HTERT RPE-1 (cell line): ENCODE measurements around the gene KHNYN.
"Not testable (repeated sequence)": the region's sequence is repeated elsewhere in the genome, so short reads cannot be mapped to it uniquely, and the experiment has no call there.

Source experiments
- in situ Hi-C: fragments of 300-500 bp; cut with MboI; formaldehyde crosslinking; loops from 4 replicates; pipeline ENCODE4 v1.14.3; 2020; ENCODE audit warnings: low sequenced_read_pairs

The KHNYN gene

DNA sequence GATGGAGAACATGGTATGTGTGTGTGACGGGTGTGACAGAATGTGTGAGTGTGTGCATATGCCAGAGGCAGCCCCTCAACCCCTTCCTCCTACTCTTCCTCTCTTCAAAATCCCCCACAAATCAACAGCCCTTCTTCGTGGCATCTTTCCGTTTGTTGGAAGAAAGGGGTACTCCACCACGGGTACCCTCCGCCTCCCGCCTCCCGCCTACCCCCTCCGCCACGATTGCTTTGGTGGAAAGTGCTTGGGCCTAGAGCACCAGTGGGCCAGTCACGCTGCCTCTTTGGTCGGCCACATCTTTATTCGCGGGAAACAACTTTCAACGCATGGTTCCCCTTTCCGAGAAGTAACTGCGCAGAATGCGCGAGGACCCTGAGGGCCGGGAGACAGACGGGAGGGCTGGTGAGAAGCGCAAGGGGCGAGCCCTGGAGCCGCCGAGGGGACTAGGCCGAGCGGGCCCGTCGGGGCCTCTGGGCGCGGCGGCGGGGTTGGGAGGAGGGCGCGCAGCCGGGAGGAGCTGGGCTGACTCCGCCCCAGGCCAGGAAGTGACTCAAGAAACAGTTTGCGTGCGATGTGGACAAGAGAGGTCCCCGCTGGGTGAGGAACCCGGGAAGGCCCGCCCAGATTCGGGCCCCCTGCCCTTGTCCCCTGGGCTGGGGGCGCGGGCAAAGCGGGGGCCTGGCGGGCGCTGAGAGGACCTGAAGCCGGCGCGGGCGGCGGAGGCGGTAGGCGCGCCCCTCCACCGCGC is at the start of gene KHNYN, which contains the start of gene CBLN3:
Gene KHNYN (plus strand): TSS at position 560 of the 748 bp plus-strand sequence. CDS start 777 bp downstream, outside the sequence.
Gene CBLN3 (minus strand): TSS at position 274 of the 748 bp plus-strand sequence. CDS start 614 bp downstream, outside the sequence.
- in situ Hi-C loops, result no loop called here

DNA sequence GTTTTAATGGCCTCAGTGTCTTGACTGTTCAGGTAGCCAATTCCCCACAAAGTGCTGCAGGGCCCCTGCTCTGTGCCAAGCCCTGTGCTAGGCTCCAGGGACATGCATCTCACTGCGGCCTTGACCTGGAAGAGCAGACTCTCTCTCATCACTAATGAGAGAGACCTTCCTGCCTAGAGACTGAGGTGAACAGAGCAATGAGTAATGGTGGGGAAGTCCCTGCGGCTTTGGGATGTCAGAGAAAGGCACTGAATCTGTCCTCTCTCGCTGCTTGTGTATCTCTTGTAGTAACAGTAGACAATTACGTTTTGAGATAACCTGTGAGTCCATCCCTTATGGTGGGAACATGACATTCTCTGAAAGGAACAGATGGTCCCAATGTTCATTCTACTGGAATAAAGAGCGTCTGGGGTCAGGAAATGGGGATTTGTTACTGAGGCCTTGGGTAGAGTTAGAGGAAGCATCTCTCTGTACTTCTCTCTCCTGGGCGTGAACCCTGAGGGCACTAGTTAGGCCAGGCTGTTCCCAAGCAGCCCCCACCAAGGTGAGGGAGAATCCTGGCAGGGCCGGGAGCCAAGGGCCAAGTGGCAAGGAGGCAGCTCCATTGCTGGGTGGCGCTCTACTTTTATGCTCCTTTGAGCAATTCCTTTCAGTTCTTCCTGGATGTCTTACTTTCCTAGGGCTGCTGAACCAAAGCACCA is 48.2 kb upstream of the KHNYN start:
- in situ Hi-C loops, result no loop called here

DNA sequence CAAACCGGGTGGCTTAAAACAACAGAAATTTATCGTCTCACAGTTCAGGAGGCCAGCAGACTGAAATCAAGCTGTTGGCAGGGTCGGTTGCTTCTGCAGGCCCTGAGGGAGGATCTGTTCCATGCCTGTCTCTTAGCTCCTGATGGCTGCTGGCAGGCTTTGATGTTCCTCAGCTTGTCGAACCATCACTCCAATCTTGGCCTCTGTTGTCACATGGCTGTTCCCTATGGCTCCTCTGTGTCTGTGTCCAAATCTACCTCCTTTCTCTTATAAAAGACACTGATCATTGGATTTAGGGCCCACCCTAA is 47.7 kb upstream of the KHNYN start:
- in situ Hi-C loops, result no loop called here

DNA sequence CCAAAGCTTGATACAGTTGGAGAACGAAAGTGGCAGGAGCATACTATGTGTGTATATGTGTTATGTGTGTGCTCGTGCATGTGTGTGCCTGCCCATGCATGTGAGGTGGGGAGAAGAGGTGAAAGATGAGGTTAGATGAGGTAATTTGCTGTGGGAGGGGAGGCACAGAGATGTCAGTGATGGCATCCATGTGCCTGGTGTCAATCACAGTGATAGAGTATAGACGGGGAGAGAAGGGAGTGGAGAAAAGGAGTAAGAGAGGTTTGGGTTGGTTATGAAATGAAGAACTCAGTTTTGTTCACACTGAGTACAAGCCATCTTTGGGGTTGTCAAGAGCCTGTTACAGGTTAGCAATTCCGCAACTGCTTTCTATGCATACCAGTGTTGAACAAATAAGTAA is 45.6 kb upstream of the KHNYN start:
- in situ Hi-C loops, result no loop called here

DNA sequence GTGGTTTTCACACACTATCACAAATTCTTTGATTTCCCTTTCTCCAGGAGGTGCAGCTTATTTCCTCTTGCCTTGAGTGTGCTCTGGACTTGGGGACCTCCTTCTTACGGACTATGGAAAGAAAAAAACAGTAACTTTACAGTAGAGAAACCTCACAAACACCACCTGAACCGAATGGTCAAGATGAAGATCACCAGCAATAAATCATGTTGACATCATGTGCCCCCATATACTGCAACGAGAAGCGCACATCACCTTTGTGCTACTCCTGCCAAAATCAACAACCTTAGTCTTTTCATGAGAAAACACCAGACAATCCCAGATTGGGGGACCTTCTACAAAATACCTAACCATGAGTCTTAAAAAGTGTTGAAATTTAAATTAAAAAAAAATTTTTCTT is 44.2 kb upstream of the KHNYN start:
- in situ Hi-C loops, result no loop called here

DNA sequence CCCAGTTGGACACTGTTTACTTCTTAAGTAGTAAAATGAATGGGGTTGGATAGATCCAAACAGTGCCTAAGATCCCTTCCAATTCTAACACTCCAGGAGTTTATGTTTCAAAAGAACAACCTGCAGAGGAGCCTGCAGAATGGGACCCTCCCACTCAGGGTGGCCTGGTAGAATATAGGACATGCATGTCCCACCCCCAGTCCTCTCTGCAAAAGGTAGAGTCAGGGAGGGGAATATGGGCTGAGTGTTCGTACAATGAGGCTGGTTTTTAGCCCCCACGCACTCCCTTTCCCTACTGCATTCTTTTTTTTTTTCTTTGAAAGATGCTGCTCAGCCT is 42.8 kb upstream of the KHNYN start:
- in situ Hi-C loops, result no loop called here

DNA sequence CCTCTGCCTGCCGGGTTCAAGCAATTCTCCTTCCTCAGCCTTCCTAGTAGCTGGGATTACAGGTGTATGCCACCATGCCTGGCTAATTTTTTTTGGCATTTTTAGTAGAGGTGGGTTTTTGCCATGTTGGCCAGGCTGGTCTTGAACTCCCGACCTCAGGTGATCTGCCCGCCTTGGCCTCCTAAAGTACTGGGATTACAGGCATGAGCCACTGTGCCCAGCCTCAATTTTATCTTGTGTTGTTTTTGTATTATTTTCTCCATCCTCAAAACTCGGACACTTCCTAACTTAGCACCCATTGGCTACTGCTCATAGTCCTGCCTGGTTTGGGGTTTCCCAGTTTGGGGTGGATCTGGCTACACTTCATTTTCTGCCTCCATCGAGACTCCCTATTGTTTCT is 42.2 kb upstream of the KHNYN start:
- in situ Hi-C loops, result not testable (repeated sequence)

DNA sequence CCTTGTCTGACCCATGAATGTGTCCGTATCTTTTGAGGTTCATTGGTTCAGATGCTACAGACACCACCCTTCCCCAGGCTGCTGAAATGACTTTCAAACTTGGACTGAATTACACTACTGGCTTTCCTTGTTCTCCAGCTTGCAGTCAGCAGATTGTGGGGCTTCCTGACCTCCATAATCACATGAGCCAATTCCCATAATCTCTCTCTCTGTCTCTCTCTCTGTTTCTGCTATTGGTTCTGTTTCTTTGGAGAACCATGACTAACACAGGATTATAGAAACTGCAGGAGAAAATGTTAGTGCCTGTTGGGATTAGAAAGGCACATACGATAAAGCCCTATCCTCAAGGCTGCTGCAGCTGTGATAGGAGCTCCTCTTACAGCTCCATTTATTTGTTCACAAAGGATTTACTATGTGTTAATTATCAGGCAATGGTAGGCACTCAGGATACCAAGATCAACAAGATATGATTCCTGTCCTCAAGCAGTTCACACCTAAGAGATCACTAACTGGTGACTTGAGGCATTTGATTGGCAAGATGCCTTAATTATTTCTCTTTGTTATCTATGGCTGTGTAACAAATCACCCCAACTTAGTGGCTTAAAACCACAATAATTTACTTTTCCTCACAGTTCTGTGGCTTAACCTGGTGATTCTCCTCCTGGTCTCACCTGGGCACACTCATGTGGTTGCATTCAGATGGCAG is 41.1 kb upstream of the KHNYN start:
- in situ Hi-C loops, result no loop called here

DNA sequence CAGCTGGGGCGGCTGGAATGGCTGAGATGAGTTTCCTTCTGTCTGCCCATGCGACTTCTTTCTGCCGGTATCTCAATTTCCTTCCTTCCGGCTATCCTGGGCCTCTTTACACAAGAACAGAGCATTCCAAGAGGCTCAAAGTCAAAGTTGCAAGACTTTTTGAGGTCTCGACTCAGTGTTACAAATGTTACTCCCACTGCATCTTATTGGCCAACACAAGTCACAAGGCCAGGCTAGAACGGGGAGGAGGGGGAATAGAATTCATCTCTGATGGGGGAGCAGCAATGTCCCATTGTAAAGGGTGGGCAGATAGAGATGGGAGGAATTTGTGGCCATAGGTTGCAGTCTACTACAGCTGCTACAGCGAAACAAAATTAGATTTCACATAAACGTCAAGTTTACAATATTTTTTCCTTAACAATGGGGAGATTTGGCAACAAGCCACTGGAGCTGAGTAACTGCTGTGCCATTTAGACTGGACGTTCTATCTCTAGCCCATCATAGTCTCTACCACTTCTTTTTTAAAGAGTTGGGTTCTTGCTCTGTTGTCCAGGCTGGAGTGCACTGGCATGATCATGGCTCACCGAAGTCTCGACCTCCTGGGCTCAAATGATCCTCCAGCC is 40.4 kb upstream of the KHNYN start:
- in situ Hi-C loops, result no loop called here

DNA sequence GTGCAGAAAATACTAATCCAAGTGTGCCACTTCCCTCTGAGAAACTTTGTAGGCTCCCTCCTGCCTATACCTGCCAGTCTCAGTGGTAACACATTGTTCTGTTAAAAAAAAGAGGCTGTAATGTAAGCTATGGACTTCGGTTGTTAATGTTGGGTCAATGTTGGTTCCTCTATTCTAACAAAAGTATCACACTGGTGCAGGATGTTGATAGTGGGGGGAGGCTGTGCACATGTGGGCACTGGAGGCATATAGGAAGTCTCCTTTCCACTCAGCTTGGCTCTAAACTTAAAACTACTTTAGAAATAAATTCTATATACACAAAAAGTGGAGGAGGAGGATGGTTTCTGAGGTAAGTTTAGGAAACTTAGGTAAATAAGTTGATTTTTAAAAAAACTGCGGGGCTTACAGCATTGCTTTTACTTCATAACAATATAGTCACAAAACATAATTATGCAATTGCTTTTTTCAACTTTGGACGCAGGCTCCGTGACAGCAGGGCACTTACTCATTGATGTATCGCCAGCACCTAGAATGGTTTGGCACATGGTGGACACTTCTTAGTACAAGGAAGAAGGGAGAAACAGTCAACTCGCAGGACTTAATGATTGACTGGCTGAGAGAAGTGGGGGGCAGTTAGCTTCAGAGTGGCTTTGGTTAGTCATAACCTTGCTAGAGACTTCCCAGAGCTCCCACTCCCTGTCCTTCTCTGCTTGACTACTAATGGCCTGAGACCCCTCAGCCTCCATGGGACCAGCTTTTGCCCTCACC is 38.9 kb upstream of the KHNYN start:
- in situ Hi-C loops, result no loop called here

DNA sequence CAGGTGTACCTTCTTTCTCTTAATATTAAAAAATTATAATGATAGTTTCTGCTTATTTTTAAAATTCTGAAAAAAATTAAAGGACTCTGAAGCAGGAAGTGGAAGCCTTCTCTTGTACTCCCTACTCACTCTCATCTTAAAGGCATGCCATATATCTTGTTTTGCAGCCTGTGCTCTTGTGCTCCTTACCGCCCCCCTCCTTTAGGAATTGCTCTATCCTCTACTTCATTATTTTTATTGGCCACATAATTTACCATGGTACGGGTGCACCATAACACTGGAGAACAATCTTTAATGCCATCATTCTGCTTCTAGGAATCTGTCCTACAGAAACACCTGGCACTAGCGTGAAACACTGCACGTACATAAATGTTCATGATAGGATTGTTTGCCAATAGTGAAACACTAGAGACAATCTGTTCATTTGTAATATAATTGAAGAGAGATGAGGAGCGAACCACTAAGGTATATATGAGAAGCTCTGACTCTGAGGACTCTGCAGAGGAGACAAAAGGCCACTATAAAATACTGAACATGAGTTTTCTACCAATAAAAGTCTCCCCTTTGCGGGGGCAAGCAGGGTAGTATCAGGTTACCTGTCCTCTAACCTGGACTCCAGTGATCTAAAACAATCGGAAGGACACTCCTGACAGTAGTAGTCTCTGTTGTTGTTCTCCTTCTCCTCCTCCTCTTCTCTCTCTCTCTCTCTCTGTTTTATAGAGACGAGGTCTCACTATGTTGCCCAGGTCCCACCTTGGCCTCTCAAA is 37.2 kb upstream of the KHNYN start:
- in situ Hi-C loops, result no loop called here

DNA sequence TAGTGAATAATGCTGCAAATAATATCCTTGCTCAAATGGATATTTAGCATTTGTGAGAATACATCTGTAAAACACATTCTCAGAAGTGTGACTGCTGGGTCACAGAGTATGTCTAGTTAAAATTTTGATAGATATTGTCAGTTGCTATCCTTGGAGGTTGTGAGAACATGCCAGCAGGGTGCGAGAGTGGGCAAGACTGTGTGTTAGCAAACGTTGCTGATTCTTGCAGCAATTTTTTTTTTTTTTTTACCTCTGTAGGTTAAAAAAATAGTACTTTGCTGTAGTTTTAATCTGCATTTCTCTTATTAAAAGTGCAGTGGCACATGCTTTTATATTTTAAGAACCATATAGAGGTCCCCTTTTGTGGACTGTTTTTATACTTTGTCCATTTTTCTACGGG is 35.5 kb upstream of the KHNYN start:
- in situ Hi-C loops, result no loop called here

DNA sequence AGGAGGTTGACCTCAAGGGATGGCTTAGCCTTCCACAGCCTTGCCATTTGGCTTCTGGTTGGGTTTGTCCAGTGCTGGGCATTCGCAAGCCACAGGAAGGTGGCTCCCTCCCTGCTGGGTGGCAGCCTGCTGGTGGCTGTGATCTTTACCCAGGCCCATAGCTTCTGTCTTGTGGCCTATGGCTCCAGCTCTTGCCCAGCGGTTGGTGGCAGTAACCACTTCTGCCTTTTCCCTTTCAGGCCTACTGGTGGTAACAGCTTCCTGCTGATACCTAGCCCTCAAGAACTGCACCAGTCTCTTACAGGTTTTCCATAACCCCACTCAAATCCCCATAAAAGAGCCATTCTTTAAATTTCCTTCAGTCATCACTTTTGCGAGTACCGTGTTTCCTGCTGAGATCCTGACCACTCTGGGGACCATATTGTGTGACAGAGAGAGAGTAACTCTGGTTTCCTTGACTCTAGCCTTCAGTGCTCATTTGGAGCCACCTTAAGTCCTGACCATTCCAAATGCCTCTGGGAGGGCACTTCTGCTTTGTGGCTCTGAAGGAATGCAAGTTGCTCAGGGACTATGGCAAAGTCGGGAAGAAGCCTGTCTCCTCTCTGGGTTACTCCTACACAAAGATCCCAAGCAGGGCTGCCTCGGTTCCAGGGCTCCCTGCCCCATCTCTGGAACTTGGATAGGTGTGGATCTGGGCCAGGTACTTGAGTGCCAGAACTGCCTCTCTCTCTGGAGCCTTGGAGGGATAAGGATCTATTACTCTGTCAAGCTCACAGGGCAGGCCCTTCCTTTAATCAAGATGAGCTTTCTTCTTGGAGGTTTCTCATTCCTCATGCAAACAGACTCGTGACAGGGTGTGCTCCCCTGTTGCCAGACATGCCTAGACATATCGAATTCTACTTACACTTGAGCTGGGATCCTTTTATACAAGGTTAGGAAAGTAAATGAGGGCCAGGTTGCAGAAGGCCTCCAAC is 33.9 kb upstream of the KHNYN start:
- in situ Hi-C loops, result no loop called here

DNA sequence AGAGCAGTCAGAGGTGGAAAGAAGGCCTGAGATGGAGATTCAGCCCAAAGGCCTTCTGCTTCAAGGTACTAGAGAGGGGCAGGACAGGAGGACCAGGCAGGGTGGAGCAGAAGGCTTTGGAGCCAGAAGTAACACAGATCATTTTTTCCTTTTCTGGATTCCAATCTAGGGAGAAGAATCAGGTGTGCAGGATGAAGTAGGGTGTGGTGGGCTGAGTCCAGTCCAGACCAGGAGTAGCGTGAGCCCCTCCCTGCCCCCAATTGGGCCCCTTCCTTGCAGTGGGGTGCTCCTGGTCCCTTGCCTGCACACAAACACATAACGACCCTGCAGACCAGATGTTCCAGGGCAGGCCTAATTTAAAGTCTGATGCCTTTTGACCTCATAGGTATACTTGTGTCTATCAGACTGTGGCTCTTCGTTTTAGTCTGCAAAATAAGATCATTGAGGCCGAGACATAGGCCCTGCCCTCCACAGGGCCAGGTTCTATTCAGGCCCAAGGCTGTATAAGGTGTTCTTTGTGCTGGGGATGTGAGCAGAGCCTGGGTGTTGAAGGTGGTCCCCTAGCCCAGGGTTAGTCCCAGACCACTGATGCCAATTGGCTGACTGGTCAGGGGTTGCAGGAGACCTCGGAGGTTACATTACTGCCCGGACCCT is 32.0 kb upstream of the KHNYN start:
- in situ Hi-C loops, result no loop called here

DNA sequence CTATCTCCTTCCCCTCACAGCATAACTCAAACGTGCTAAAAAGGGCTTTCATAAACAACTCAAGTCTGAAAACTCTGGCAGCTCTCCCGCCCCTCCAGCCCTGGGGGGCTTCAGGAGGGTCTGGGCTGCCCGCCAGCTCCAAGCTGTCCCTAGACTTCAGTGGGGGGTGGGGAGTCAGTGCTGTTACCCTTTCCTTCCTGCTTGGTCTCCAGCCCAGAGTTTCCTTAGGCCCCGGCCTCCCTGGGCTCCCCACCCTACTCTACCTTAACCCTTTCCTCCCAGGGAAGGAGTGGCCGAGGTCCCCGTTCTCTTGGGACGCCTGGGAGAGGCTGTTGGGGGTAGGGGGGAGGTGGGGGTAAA is 31.5 kb upstream of the KHNYN start:
- in situ Hi-C loops, result no loop called here

DNA sequence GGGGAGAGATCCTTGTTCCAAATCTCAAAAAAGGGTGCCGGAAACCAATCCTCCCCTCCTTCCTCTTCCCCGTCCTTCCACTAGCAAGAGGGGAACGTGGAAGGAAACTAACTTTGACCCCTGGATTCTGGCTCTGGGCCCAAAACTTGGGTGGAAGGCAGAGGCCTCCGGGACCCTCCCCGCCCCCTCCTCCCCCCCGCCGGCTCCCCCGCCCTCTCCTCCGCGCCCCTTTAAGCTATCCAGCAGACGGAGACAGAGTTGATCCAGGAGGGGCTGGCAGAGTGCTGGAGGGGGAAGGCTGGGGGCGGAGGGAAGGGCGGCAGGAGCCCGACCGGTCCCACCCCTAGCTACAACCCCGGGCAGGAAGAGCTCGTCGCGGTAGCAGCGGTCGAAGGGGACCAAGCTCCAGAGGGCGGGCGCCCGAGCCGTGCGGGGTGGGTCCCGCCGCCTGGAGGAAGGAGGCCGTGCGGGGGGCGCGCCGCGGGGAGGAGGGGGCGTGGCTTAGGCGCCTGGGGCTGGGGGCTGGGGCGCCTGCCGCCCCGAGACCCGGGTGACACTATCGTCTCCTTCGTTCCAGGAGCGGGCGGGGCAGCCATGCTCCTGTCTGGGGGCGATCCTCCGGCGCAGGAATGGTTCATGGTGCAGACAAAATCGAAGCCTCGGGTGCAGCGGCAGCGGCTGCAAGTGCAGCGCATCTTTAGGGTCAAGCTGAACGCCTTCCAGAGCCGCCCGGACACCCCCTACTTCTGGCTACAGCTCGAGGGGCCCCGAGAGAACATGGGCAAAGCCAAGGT is 30.9 kb upstream of the KHNYN start, which contains the start of gene NYNRIN:
Gene NYNRIN (plus strand): TSS at position 351 of the 794 bp plus-strand sequence. CDS start 244 bp downstream, at position 595.
- in situ Hi-C loops, result no loop called here

DNA sequence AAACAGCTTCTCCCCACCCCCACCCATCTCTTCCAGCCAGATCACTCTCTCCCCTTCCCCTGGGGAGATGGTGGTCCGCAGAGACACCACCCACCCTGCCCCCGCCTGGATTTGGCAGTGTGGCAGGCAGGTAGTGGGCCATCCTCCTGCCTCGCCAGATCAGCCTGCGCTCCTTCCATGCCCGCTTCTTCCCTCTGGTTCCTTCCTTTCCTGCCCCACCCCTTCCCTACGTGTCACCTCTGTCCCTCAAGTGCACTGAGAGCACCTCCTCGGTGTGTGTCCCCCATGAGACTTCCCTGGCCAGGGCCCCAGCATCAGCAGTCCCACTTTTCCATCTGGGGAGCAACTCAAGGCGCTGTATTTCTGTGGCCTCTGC is 30.3 kb upstream of the KHNYN start:
- in situ Hi-C loops, result no loop called here
